Loucy (cell line): ENCODE data around the gene HFE.

Experiments used
- EZH2phosphoT487 ChIP-seq: fragments of 200-600 bp; IDR thresholded peaks from 2 replicates; pipeline ENCODE4 v1.6.1; 2018; ENCODE audit warnings: antibody characterized with exemption, mild to moderate bottlenecking, moderate library complexity, borderline replicate concordance
- TF ChIP-seq, protein P1 (sequence below): fragments of 200-600 bp; sonication (generic); conservative IDR thresholded peaks from 2 replicates; pipeline ENCODE4 v1.5.1; 2014; ENCODE audit warnings: mild to moderate bottlenecking, antibody characterized with exemption, low read length

DNA sequence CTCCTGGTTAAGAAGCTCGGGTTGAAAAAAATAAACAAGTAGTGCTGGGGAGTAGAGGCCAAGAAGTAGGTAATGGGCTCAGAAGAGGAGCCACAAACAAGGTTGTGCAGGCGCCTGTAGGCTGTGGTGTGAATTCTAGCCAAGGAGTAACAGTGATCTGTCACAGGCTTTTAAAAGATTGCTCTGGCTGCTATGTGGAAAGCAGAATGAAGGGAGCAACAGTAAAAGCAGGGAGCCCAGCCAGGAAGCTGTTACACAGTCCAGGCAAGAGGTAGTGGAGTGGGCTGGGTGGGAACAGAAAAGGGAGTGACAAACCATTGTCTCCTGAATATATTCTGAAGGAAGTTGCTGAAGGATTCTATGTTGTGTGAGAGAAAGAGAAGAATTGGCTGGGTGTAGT lies 2.0 kb downstream of the HFE start:
- TF ChIP-seq, protein P1, sequence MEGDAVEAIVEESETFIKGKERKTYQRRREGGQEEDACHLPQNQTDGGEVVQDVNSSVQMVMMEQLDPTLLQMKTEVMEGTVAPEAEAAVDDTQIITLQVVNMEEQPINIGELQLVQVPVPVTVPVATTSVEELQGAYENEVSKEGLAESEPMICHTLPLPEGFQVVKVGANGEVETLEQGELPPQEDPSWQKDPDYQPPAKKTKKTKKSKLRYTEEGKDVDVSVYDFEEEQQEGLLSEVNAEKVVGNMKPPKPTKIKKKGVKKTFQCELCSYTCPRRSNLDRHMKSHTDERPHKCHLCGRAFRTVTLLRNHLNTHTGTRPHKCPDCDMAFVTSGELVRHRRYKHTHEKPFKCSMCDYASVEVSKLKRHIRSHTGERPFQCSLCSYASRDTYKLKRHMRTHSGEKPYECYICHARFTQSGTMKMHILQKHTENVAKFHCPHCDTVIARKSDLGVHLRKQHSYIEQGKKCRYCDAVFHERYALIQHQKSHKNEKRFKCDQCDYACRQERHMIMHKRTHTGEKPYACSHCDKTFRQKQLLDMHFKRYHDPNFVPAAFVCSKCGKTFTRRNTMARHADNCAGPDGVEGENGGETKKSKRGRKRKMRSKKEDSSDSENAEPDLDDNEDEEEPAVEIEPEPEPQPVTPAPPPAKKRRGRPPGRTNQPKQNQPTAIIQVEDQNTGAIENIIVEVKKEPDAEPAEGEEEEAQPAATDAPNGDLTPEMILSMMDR, result no peak
- TF ChIP-seq EZH2phosphoT487, result no peak
